Type B pancreatic cell (in vitro differentiated cells): Measurements from ENCODE around the gene GSK3B. TPM values are rescaled to one million over a fixed set of nuclear protein-coding genes. Genes with fewer than 3 reads are reported as not detected.

Experiments used
- DNase-seq: peaks from one replicate; pipeline ENCODE4 v3.0.0; 2021; ENCODE audit warnings: mixed read lengths; ENCODE audit not compliant: unreplicated experiment; ENCODE audit errors: extremely low spot score
- H3K27ac Mint-ChIP-seq: 2 replicates; pipeline ENCODE4 v1.8.0; 2021; ENCODE audit warnings: mild to moderate bottlenecking, mixed read lengths
- H3K27me3 Mint-ChIP-seq: 2 replicates; pipeline ENCODE4 v1.8.0; 2021; ENCODE audit warnings: mixed read lengths
- H3K36me3 Mint-ChIP-seq: 2 replicates; pipeline ENCODE4 v1.8.0; 2021; ENCODE audit warnings: mixed read lengths
- H3K4me1 Mint-ChIP-seq: one replicate; pipeline ENCODE4 v1.8.0; 2021; ENCODE audit warnings: mixed read lengths; ENCODE audit not compliant: unreplicated experiment
- H3K4me3 Mint-ChIP-seq: 2 replicates; pipeline ENCODE4 v1.8.0; 2021; ENCODE audit warnings: mild to moderate bottlenecking, mixed read lengths
- H3K9me3 Mint-ChIP-seq: 2 replicates; pipeline ENCODE4 v1.8.0; 2021; ENCODE audit warnings: mixed read lengths
- CTCF ChIP-seq: fragments of 200-600 bp; sonication (generic); conservative IDR thresholded peaks from 2 replicates; pipeline ENCODE4 v1.5.0; 2021; ENCODE audit warnings: antibody characterized with exemption, mild to moderate bottlenecking
- total RNA-seq: library from RNA; stranded (reverse); gene quantifications from 2 replicates; pipeline ENCODE4 v1.2.1, GENCODE V29; 2021; ENCODE audit warnings: low replicate concordance

The GSK3B gene
- total RNA-seq, 1 donor from 2014 or later = 60.5 TPM

GRCh38 chr3:119809249-119810017 lies 284.8 kb downstream of the GSK3B start:
- H3K4me1 Mint-ChIP-seq = no peaks in the 10 kb centered on the region
- no peak for DNase-seq
- TF ChIP-seq CTCF = no peak
- no peak overlapping the region for H3K27ac Mint-ChIP-seq
- peaks cover 23% of the 10 kb centered on the region for H3K27me3 Mint-ChIP-seq
- no peak overlapping the region for H3K4me3 Mint-ChIP-seq
- H3K9me3 Mint-ChIP-seq = no peaks in the 10 kb centered on the region
- H3K36me3 Mint-ChIP-seq = no peaks in the 10 kb centered on the region

GRCh38 chr3:119808843-119809242 lies 285.4 kb downstream of the GSK3B start:
- Mint-ChIP-seq H3K9me3 (no peaks in the 10 kb centered on the region), H3K27me3 (peaks cover 20% of the 10 kb centered on the region), H3K27ac (no peak overlapping the region), H3K4me3 (no peak overlapping the region), H3K36me3 (no peaks in the 10 kb centered on the region), H3K4me1 (no peaks in the 10 kb centered on the region)
- no peak for TF ChIP-seq CTCF
- DNase-seq = no peak

GRCh38 chr3:119808244-119808643 lies 286.0 kb downstream of the GSK3B start:
- Mint-ChIP-seq H3K9me3 (no peaks in the 10 kb centered on the region), H3K36me3 (no peaks in the 10 kb centered on the region), H3K27ac (no peak overlapping the region), H3K4me1 (no peaks in the 10 kb centered on the region), H3K4me3 (no peak overlapping the region), H3K27me3 (peaks cover 14% of the 10 kb centered on the region)
- no peak for DNase-seq
- TF ChIP-seq CTCF = no peak

- peaks cover 4% of the 10 kb centered on the region for H3K27me3 Mint-ChIP-seq
Observed at GRCh38 chr3:119800844-119801243, 293.4 kb downstream of the GSK3B start.

GRCh38 chr3:119796785-119797184 lies 297.5 kb downstream of the GSK3B start:
- Mint-ChIP-seq H3K27me3 (no peaks in the 10 kb centered on the region), H3K27ac (no peak overlapping the region), H3K4me1 (peaks cover 13% of the 10 kb centered on the region), H3K4me3 (no peak overlapping the region), H3K9me3 (no peaks in the 10 kb centered on the region), H3K36me3 (no peaks in the 10 kb centered on the region)
- DNase-seq = no peak
- no peak for TF ChIP-seq CTCF

More at GRCh38 chr3:119800844-119801243, 293.4 kb downstream of the GSK3B start:
- no peak for TF ChIP-seq CTCF
- Mint-ChIP-seq H3K4me1 (peaks cover 3% of the 10 kb centered on the region), H3K36me3 (no peaks in the 10 kb centered on the region), H3K4me3 (no peak overlapping the region), H3K27ac (no peak overlapping the region), H3K9me3 (no peaks in the 10 kb centered on the region)
- DNase-seq = no peak
